DOHH2 (cell line): Measurements from ENCODE around the gene ERC2.

ENCODE experiments used
- H3F3A ChIP-seq: fragments of 200-600 bp; sonication (generic), shearing (Covaris generic); 2 replicates; pipeline ENCODE4 v1.6.0; 2016; ENCODE audit warnings: antibody characterized with exemption, mild to moderate bottlenecking; ENCODE audit not compliant: control insufficient read depth, insufficient read depth
- H3K27ac ChIP-seq: fragments of 200-600 bp; sonication (generic); 2 replicates; pipeline ENCODE4 v1.5.1; 2014; ENCODE audit warnings: low read depth, mild to moderate bottlenecking, low read length, moderate library complexity
- H3K27me3 ChIP-seq: fragments of 200-600 bp; sonication (generic); 2 replicates; pipeline ENCODE4 v1.6.1; 2014; ENCODE audit warnings: mild to moderate bottlenecking, low read length, mixed read lengths; ENCODE audit not compliant: control insufficient read depth
- H3K36me3 ChIP-seq: fragments of 200-600 bp; sonication (generic); 2 replicates; pipeline ENCODE4 v1.6.1; 2014; ENCODE audit warnings: mild to moderate bottlenecking, low read length, moderate library complexity, mixed read lengths; ENCODE audit not compliant: control insufficient read depth
- H3K4me1 ChIP-seq: fragments of 200-600 bp; sonication (generic); 2 replicates; pipeline ENCODE4 v1.6.1; 2014; ENCODE audit warnings: mild to moderate bottlenecking, low read length, mixed read lengths; ENCODE audit not compliant: control insufficient read depth
- H3K4me2 ChIP-seq: fragments of 200-600 bp; sonication (generic); 2 replicates; pipeline ENCODE4 v1.6.0; 2014; ENCODE audit warnings: mild to moderate bottlenecking, low read length, moderate library complexity
- H3K4me3 ChIP-seq: fragments of 200-600 bp; sonication (generic); 2 replicates; pipeline ENCODE4 v1.5.1; 2014; ENCODE audit warnings: mild to moderate bottlenecking, low read length, mixed read lengths
- H3K79me2 ChIP-seq: fragments of 200-600 bp; sonication (generic); 2 replicates; pipeline ENCODE4 v1.6.1; 2014; ENCODE audit warnings: mild to moderate bottlenecking, low read length, mixed read lengths; ENCODE audit not compliant: control insufficient read depth
- H3K9me2 ChIP-seq: fragments of 200-600 bp; sonication (generic); replicated peaks from 2 replicates; pipeline ENCODE4 v1.6.1; 2014; ENCODE audit warnings: mild to moderate bottlenecking, low read length, mixed read lengths; ENCODE audit not compliant: control insufficient read depth
- H3K9me3 ChIP-seq: fragments of 200-600 bp; sonication (generic); 2 replicates; pipeline ENCODE4 v1.6.1; 2014; ENCODE audit warnings: antibody characterized with exemption, low read length, mixed read lengths; ENCODE audit not compliant: control insufficient read depth, insufficient read depth
- H4K20me1 ChIP-seq: fragments of 200-600 bp; sonication (generic); 2 replicates; pipeline ENCODE4 v1.6.0; 2014; ENCODE audit warnings: low read depth, mild to moderate bottlenecking, antibody characterized with exemption, low read length, moderate library complexity; ENCODE audit not compliant: control insufficient read depth, insufficient read depth
- EZH2phosphoT487 ChIP-seq: fragments of 200-600 bp; sonication (generic); IDR thresholded peaks from 2 replicates; pipeline ENCODE4 v1.6.1; 2017; ENCODE audit warnings: borderline replicate concordance, mild to moderate bottlenecking, antibody characterized with exemption, low read length, moderate library complexity, mixed read lengths
- TF ChIP-seq, protein P1 (sequence below): fragments of 200-600 bp; sonication (generic); IDR thresholded peaks from one replicate; pipeline ENCODE4 v1.5.1; 2014; ENCODE audit warnings: antibody characterized with exemption, mild to moderate bottlenecking, low read depth, low read length; ENCODE audit not compliant: poor library complexity, severe bottlenecking

The ERC2 gene

GRCh38 chr3:55544219-55544618, 924.0 kb downstream of the ERC2 start:
- Histone ChIP-seq H3K9me3 (peaks cover 3% of the 10 kb centered on the region; the same call in 1 of the 2 replicates), H3K36me3 (no peaks in the 10 kb centered on the region), H3K4me1 (no peaks in the 10 kb centered on the region), H3K27ac (no peak overlapping the region), H3K9me2 (no peaks in the 10 kb centered on the region), H4K20me1 (no peaks in the 10 kb centered on the region), H3K79me2 (no peaks in the 10 kb centered on the region), H3K4me2 (no peak overlapping the region), H3F3A (no peaks in the 10 kb centered on the region), H3K27me3 (no peaks in the 10 kb centered on the region), H3K4me3 (no peak overlapping the region)
- TF ChIP-seq, protein P1, sequence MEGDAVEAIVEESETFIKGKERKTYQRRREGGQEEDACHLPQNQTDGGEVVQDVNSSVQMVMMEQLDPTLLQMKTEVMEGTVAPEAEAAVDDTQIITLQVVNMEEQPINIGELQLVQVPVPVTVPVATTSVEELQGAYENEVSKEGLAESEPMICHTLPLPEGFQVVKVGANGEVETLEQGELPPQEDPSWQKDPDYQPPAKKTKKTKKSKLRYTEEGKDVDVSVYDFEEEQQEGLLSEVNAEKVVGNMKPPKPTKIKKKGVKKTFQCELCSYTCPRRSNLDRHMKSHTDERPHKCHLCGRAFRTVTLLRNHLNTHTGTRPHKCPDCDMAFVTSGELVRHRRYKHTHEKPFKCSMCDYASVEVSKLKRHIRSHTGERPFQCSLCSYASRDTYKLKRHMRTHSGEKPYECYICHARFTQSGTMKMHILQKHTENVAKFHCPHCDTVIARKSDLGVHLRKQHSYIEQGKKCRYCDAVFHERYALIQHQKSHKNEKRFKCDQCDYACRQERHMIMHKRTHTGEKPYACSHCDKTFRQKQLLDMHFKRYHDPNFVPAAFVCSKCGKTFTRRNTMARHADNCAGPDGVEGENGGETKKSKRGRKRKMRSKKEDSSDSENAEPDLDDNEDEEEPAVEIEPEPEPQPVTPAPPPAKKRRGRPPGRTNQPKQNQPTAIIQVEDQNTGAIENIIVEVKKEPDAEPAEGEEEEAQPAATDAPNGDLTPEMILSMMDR, result no peak
- TF ChIP-seq EZH2phosphoT487, result no peak

- TF ChIP-seq EZH2phosphoT487, result no peak
- TF ChIP-seq, protein P1, result no peak
- H3K4me1 ChIP-seq, result no peaks in the 10 kb centered on the region
- no peak overlapping the region for H3K4me3 ChIP-seq
Measured at GRCh38 chr3:55543181-55543614, 925.1 kb downstream of the ERC2 start.

DNA sequence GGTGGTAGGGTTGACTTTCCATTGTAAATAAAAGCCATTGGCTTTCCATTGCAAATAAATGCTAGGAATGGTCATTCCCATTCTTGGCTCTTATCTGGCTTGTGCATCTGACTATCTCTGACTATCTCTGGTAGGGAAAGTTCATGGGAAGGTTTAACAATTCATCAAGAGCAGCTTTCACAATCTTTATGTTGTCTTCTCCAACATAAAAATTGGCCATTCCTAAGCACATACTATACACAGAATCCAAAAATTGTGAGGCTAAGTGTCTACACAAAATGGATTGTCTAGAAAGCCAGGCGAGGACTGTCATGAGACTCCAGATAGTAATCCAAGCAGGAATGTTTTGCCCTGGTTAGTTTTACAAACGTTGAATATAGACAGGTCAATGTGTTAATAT, 926.8 kb downstream of the ERC2 start:
- TF ChIP-seq, protein P1, result no peak
- TF ChIP-seq EZH2phosphoT487, result no peak
- no peaks in the 10 kb centered on the region for H3F3A ChIP-seq
- H3K4me3 ChIP-seq, result no peak overlapping the region
- H3K9me3 ChIP-seq, result peaks cover 3% of the 10 kb centered on the region; the same call in 1 of the 2 replicates
- H3K27ac ChIP-seq, result no peak overlapping the region
- H4K20me1 ChIP-seq, result no peaks in the 10 kb centered on the region
- no peaks in the 10 kb centered on the region for H3K79me2 ChIP-seq
- H3K36me3 ChIP-seq, result no peaks in the 10 kb centered on the region
- no peaks in the 10 kb centered on the region for H3K4me1 ChIP-seq
- H3K4me2 ChIP-seq, result no peak overlapping the region
- no peaks in the 10 kb centered on the region for H3K27me3 ChIP-seq
- no peaks in the 10 kb centered on the region for H3K9me2 ChIP-seq

More at GRCh38 chr3:55543181-55543614, 925.1 kb downstream of the ERC2 start:
- H3K36me3 ChIP-seq, result no peaks in the 10 kb centered on the region
- H3K27me3 ChIP-seq, result no peaks in the 10 kb centered on the region
- no peaks in the 10 kb centered on the region for H3F3A ChIP-seq
- no peak overlapping the region for H3K4me2 ChIP-seq
- no peaks in the 10 kb centered on the region for H3K79me2 ChIP-seq
- H3K27ac ChIP-seq, result no peak overlapping the region
- H3K9me2 ChIP-seq, result no peaks in the 10 kb centered on the region
- H4K20me1 ChIP-seq, result no peaks in the 10 kb centered on the region
- H3K9me3 ChIP-seq, result peaks cover 3% of the 10 kb centered on the region; the same call in 1 of the 2 replicates

DNA sequence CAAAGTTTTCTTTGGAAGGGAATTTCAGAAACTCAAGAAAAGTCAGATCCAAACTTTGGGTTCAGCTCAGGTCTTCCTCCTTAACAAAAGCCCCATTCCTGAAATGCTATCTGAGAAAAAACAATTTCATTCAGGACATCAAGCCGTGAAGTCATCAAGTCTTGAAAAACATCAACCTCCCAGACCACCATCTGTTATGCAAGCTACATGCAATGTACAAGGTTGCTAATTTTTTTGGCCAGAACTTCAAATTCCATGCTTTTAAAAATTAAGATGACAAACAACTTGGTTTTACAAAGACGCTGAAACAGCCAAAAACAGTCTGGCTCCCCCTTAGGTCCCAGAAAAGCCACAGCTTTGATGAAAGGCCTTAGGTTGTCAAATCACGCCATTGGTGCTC, 927.3 kb downstream of the ERC2 start:
- TF ChIP-seq, protein P1, result no peak
- H3K4me3 ChIP-seq, result no peak overlapping the region
- H3K9me3 ChIP-seq, result peaks cover 3% of the 10 kb centered on the region; the same call in 1 of the 2 replicates
- no peaks in the 10 kb centered on the region for H3K79me2 ChIP-seq
- no peaks in the 10 kb centered on the region for H3K27me3 ChIP-seq
- no peaks in the 10 kb centered on the region for H3K36me3 ChIP-seq
- H4K20me1 ChIP-seq, result no peaks in the 10 kb centered on the region
- no peaks in the 10 kb centered on the region for H3K9me2 ChIP-seq
- H3K4me2 ChIP-seq, result no peak overlapping the region
- no peaks in the 10 kb centered on the region for H3F3A ChIP-seq
- H3K27ac ChIP-seq, result no peak overlapping the region
- H3K4me1 ChIP-seq, result no peaks in the 10 kb centered on the region
